SK-N-SH (cell line): Measurements from ENCODE around the gene NSD1. TPM values are rescaled to one million over a fixed set of nuclear protein-coding genes. Genes with fewer than 3 reads are reported as not detected.
A peak's percentile ranks its signal among the peaks of the same experiment; 100 is the strongest.

Experiments
- CTCF ChIA-PET: fragments of 300-600, 350-600 bp; formaldehyde crosslinking; extraction: SDS; loops from one replicate; lab custom pipeline; 2021; lab: Yijun Ruan, JAX
- POLR2A ChIA-PET: fragments of 350-600 bp; sonication (Branson Sonifier 250); formaldehyde crosslinking; extraction: SDS; loops from one replicate; lab custom pipeline; 2020; ENCODE audit warnings: antibody characterized with exemption, inconsistent platforms; lab: Yijun Ruan, JAX
- DNase-seq: peaks from one replicate; pipeline ENCODE4 v3.0.0; 2012
- H2AFZ ChIP-seq: fragments of 200-600 bp; sonication (generic); 2 replicates; pipeline ENCODE4 v1.8.1; 2016; ENCODE audit warnings: antibody characterized with exemption, mild to moderate bottlenecking, low read depth
- H3F3A ChIP-seq: fragments of 200-600 bp; sonication (generic); replicated peaks from 2 replicates; pipeline ENCODE3; 2016; ENCODE audit warnings: antibody characterized with exemption, mild to moderate bottlenecking; ENCODE audit not compliant: insufficient read depth
- H3K27ac ChIP-seq, 2 experiments: fragments of 200-500 bp in 1 of 2; fragments of 200-600 bp in 1 of 2; sonication (Bioruptor generic) in 1 of 2; sonication (generic), shearing (Covaris generic) in 1 of 2; 2 replicates each; pipeline versions ENCODE4 v1.5.1 to v1.6.1; 2014 to 2016; ENCODE audit warnings: low read depth in 2 of 2, inconsistent platforms in 1 of 2, low read length in 1 of 2, mild to moderate bottlenecking in 1 of 2, mixed read lengths in 1 of 2
- H3K27me3 ChIP-seq: fragments of 200-600 bp; sonication (generic), shearing (Covaris generic); 2 replicates; pipeline ENCODE4 v1.6.1; 2016; ENCODE audit warnings: mixed run types; ENCODE audit not compliant: insufficient read depth
- H3K36me3 ChIP-seq, 2 experiments: fragments of 200-500 bp in 1 of 2; fragments of 200-600 bp in 1 of 2; sonication (Bioruptor generic) in 1 of 2; sonication (generic) in 1 of 2; replicated peaks in 1 of 2; 2 replicates each; pipeline versions ENCODE3 to v1.5.1; 2014 to 2016; ENCODE audit warnings: low read length in 1 of 2, mild to moderate bottlenecking in 1 of 2; ENCODE audit not compliant: insufficient read depth in 2 of 2, control insufficient read depth in 1 of 2
- H3K4me1 ChIP-seq, 2 experiments: fragments of 200-500 bp in 1 of 2; fragments of 200-600 bp in 1 of 2; sonication (Bioruptor generic) in 1 of 2; sonication (generic), shearing (Covaris generic) in 1 of 2; 2 replicates each; pipeline versions ENCODE4 v1.5.1 to v1.6.1; 2014 to 2016; ENCODE audit warnings: low read depth in 1 of 2, low read length in 1 of 2, mixed run types in 1 of 2; ENCODE audit not compliant: insufficient read depth in 2 of 2, control insufficient read depth in 1 of 2
- H3K4me2 ChIP-seq: fragments of 200-600 bp; sonication (generic), shearing (Covaris generic); 2 replicates; pipeline ENCODE4 v1.6.1; 2017; ENCODE audit warnings: mixed run types
- H3K4me3 ChIP-seq, 2 experiments: fragments of 200-500 bp in 1 of 2; fragments of 200-600 bp in 1 of 2; sonication (Bioruptor generic) in 1 of 2; sonication (generic), shearing (Covaris generic) in 1 of 2; 2 replicates each; pipeline versions ENCODE4 v1.5.1 to v1.8.1; 2014 to 2016; ENCODE audit warnings: low read depth in 2 of 2, inconsistent platforms in 1 of 2, low read length in 1 of 2, mild to moderate bottlenecking in 1 of 2, mixed read lengths in 1 of 2, moderate library complexity in 1 of 2
- H3K79me2 ChIP-seq: fragments of 200-600 bp; sonication (generic); 2 replicates; pipeline ENCODE4 v1.8.1; 2017; ENCODE audit warnings: mild to moderate bottlenecking; ENCODE audit not compliant: insufficient read depth
- H3K9ac ChIP-seq: fragments of 200-600 bp; sonication (generic); 2 replicates; pipeline ENCODE4 v1.6.1; 2017; ENCODE audit warnings: mixed run types
- H3K9me2 ChIP-seq: fragments of 200-600 bp; sonication (generic); 2 replicates; pipeline ENCODE4 v1.6.1; 2017; ENCODE audit warnings: mixed run types
- H3K9me3 ChIP-seq: fragments of 200-600 bp; sonication (generic); 2 replicates; pipeline ENCODE4 v1.6.1; 2017; ENCODE audit warnings: mixed run types, mild to moderate bottlenecking, moderate library complexity
- H4K20me1 ChIP-seq: fragments of 200-600 bp; sonication (generic); 2 replicates; pipeline ENCODE4 v1.6.1; 2017; ENCODE audit warnings: mild to moderate bottlenecking, mixed run types; ENCODE audit not compliant: insufficient read depth
- EZH2phosphoT487 ChIP-seq: fragments of 200-600 bp; sonication (generic); IDR thresholded peaks from 2 replicates; pipeline ENCODE4 v1.6.1; 2017; ENCODE audit warnings: low read depth, mixed run types, mild to moderate bottlenecking, antibody characterized with exemption, moderate library complexity, borderline replicate concordance
- FOXJ3 ChIP-seq: sonication (generic); formaldehyde crosslinking; IDR thresholded peaks from 2 replicates; pipeline ENCODE4 v1.5.1; 2020; ENCODE audit warnings: mild to moderate bottlenecking, missing genetic modification reagents
- JUND ChIP-seq: IDR thresholded peaks from 2 replicates; pipeline ENCODE4 v1.4.0; 2012
- RFX5 ChIP-seq: IDR thresholded peaks from 2 replicates; pipeline ENCODE4 v1.6.1; 2012; ENCODE audit warnings: mild to moderate bottlenecking, improper control_type of control experiment, low read length
- SMC3 ChIP-seq: IDR thresholded peaks from 2 replicates; pipeline ENCODE4 v1.6.1; 2012; ENCODE audit warnings: low read depth, low read length, improper control_type of control experiment
- WGBS: methylation state at CpG from one replicate; pipeline ENCODE4 v1.1.6; 2017; ENCODE audit warnings: low lambda C conversion rate; 5-methylcytosine and 5-hydroxymethylcytosine counted together
- polyA plus RNA-seq, 3 experiments: library from polyadenylated mRNA; depleted of rRNA; stranded (reverse); fragments of >200 nt; gene quantifications; 2 replicates each; pipeline ENCODE4 v1.2.3, GENCODE V29; 2012
- TF ChIP-seq, protein P1 (sequence below): IDR thresholded peaks from 2 replicates; pipeline ENCODE4 v1.6.1; 2012; ENCODE audit warnings: mild to moderate bottlenecking, low read depth, low read length, moderate library complexity
- TF ChIP-seq, protein P2 (sequence below): IDR thresholded peaks from 2 replicates; pipeline ENCODE4 v1.4.0; 2012; ENCODE audit warnings: low read depth
- TF ChIP-seq, protein P3 (sequence below): fragments of 200-600 bp; sonication (generic); IDR thresholded peaks from 2 replicates; pipeline ENCODE4 v1.6.1; 2017; ENCODE audit warnings: antibody characterized with exemption, mild to moderate bottlenecking, moderate library complexity

Gene NSD1
- polyA plus RNA-seq, 1 of the 3 experiments (the other 2 are of a cell fraction): 6.7 TPM

DNA sequence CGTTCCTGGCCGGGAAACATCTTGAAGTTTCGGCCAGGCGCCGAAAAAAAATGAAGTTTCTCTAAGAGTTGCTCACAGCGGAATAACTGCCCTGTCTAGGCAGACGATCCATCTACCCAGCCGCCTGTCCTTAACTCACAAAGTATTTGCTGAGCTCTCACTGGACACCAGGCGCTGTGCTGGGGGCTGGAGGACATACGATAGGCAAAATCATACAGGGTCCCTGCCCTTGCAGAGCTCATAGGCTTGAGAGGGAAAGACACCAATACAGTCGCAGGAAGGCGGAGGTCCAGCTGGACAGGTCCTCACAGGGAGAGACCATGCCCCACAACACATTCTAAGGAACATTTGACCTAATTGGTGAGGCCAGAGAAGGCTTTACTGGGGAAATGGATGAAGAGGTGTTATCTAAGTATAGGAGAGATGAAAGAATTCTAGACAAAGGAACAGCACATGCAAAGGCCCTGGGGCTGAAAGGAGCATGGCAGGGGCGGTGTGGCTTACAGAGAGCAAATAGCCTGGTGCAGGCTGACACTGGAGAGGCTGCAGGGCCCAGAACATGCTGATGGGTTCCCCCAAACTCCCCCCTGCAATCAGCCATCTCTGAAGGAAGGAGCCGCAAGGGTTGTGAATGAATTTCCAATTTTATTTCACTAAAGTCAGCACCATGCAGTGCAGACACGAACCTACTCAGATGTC is 180.1 kb downstream of the NSD1 start:
- POLR2A ChIA-PET: interaction anchor here (0.8 kb wide), 1 partner anchor 141 kb away, joined by 3 read pairs; no protein-coding TSS in a partner anchor
- peaks cover 4 to 25% of the 10 kb centered on the region in 2 experiments; a peak in 1 of 4 replicates for H3K4me1 ChIP-seq
- CTCF ChIA-PET: interaction anchor here (0.6 to 4.0 kb wide), 4 partner anchors 10 to 90 kb away, joined by 3 to 18 read pairs (median 4); no protein-coding TSS in a partner anchor
- no peaks in the 10 kb centered on the region for H3K9me2 ChIP-seq
- peaks cover 30% of the 10 kb centered on the region for H3K79me2 ChIP-seq
- no peak for DNase-seq
- H3F3A ChIP-seq: peaks cover 17% of the 10 kb centered on the region
- no peak overlapping the region for H3K27ac ChIP-seq
- TF ChIP-seq, protein P1, sequence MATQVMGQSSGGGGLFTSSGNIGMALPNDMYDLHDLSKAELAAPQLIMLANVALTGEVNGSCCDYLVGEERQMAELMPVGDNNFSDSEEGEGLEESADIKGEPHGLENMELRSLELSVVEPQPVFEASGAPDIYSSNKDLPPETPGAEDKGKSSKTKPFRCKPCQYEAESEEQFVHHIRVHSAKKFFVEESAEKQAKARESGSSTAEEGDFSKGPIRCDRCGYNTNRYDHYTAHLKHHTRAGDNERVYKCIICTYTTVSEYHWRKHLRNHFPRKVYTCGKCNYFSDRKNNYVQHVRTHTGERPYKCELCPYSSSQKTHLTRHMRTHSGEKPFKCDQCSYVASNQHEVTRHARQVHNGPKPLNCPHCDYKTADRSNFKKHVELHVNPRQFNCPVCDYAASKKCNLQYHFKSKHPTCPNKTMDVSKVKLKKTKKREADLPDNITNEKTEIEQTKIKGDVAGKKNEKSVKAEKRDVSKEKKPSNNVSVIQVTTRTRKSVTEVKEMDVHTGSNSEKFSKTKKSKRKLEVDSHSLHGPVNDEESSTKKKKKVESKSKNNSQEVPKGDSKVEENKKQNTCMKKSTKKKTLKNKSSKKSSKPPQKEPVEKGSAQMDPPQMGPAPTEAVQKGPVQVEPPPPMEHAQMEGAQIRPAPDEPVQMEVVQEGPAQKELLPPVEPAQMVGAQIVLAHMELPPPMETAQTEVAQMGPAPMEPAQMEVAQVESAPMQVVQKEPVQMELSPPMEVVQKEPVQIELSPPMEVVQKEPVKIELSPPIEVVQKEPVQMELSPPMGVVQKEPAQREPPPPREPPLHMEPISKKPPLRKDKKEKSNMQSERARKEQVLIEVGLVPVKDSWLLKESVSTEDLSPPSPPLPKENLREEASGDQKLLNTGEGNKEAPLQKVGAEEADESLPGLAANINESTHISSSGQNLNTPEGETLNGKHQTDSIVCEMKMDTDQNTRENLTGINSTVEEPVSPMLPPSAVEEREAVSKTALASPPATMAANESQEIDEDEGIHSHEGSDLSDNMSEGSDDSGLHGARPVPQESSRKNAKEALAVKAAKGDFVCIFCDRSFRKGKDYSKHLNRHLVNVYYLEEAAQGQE: no peak
- TF ChIP-seq RFX5 (no peak), JUND (no peak), EZH2phosphoT487 (no peak), FOXJ3 (CRISPR knock-in tag) (no peak), SMC3 (no peak)
- TF ChIP-seq, protein P2, sequence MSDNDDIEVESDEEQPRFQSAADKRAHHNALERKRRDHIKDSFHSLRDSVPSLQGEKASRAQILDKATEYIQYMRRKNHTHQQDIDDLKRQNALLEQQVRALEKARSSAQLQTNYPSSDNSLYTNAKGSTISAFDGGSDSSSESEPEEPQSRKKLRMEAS: no peak
- TF ChIP-seq, protein P3, sequence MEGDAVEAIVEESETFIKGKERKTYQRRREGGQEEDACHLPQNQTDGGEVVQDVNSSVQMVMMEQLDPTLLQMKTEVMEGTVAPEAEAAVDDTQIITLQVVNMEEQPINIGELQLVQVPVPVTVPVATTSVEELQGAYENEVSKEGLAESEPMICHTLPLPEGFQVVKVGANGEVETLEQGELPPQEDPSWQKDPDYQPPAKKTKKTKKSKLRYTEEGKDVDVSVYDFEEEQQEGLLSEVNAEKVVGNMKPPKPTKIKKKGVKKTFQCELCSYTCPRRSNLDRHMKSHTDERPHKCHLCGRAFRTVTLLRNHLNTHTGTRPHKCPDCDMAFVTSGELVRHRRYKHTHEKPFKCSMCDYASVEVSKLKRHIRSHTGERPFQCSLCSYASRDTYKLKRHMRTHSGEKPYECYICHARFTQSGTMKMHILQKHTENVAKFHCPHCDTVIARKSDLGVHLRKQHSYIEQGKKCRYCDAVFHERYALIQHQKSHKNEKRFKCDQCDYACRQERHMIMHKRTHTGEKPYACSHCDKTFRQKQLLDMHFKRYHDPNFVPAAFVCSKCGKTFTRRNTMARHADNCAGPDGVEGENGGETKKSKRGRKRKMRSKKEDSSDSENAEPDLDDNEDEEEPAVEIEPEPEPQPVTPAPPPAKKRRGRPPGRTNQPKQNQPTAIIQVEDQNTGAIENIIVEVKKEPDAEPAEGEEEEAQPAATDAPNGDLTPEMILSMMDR: no peak
- peak overlapping the region; percentile 100; the same call in 1 of the 2 replicates for H3K4me2 ChIP-seq
- WGBS: 96% methylated on average over 15 of the region's 15 CpGs
- H4K20me1 ChIP-seq: peaks cover 18% of the 10 kb centered on the region
- H3K27me3 ChIP-seq: no peaks in the 10 kb centered on the region
- H3K4me3 ChIP-seq: no peak overlapping the region; a peak in 1 of 4 replicates
- H3K9ac ChIP-seq: no peak overlapping the region
- no peaks in the 10 kb centered on the region for H3K9me3 ChIP-seq
- no peak overlapping the region for H2AFZ ChIP-seq
- H3K36me3 ChIP-seq: peaks cover 0 to 4% of the 10 kb centered on the region in 2 experiments
